ENCODE measurements around the gene BRINP2.

Gene BRINP2

GRCh38 chr1:177142791-177143271 is 27.9 kb upstream of the BRINP2 start:
- no peak for TF ChIP-seq CTCF (IDR thresholded peaks at IDR 0.05; ENCODE audit: extremely low read depth, missing control alignments)
- no peak for DNase-seq (ENCODE audit: low spot score)

- DNase-seq (ENCODE audit: low spot score) = no peak
- TF ChIP-seq CTCF (IDR thresholded peaks at IDR 0.05; ENCODE audit: extremely low read depth, missing control alignments) = no peak
Observed at GRCh38 chr1:177145106-177146070, 25.4 kb upstream of the BRINP2 start.

GRCh38 chr1:177146499-177146898 is 24.3 kb upstream of the BRINP2 start:
- no peak for DNase-seq (ENCODE audit: low spot score)
- TF ChIP-seq CTCF (IDR thresholded peaks at IDR 0.05; ENCODE audit: extremely low read depth, missing control alignments) = no peak

GRCh38 chr1:177162243-177162642 is 8.5 kb upstream of the BRINP2 start:
- no peak for TF ChIP-seq CTCF (IDR thresholded peaks at IDR 0.05; ENCODE audit: extremely low read depth, missing control alignments)
- no peak for DNase-seq (ENCODE audit: low spot score)

GRCh38 chr1:177163844-177164379 is 6.8 kb upstream of the BRINP2 start:
- TF ChIP-seq CTCF (IDR thresholded peaks at IDR 0.05; ENCODE audit: extremely low read depth, missing control alignments) = no peak
- DNase-seq (ENCODE audit: low spot score) = no peak

- no peak for TF ChIP-seq CTCF (IDR thresholded peaks at IDR 0.05; ENCODE audit: extremely low read depth, missing control alignments)
- no peak for DNase-seq (ENCODE audit: low spot score)
Observed at GRCh38 chr1:177164380-177165068, 6.2 kb upstream of the BRINP2 start, which contains the start of gene ASTN1. Gene ASTN1 (minus strand): TSS chr1:177164712. CDS start chr1:177164676, 36 bp downstream.

- TF ChIP-seq CTCF (IDR thresholded peaks at IDR 0.05; ENCODE audit: extremely low read depth, missing control alignments) = no peak
- DNase-seq (ENCODE audit: low spot score) = no peak
Observed at GRCh38 chr1:177165069-177165439, 5.7 kb upstream of the BRINP2 start.

All from GM20000 (cell line).